ENCODE results near the gene CCDC89.
"Not testable (repeated sequence)": the region's sequence is repeated elsewhere in the genome, so short reads cannot be mapped to it uniquely, and the experiment has no call there.

CCDC89 gene

GRCh38 chr11:85663753-85664614, 22.0 kb downstream of the CCDC89 start:
- Histone ChIP-seq H3K27ac (ENCODE audit: low read depth, low read length) (peak overlapping the region; percentile 93), H3K36me3 (ENCODE audit: insufficient read depth, low read length) (peaks cover 23% of the 10 kb centered on the region), H3K4me1 (ENCODE audit: insufficient read depth, low read length) (peaks cover 46% of the 10 kb centered on the region), H3K9ac (ENCODE audit: low read length) (peak overlapping the region; percentile 69), H3K4me3 (ENCODE audit: low read depth in 1 of 2, low read length in 2 of 2) (peak overlapping the region; percentile 77 to 82), H3K27me3 (ENCODE audit: control insufficient read depth in 1 of 2, insufficient read depth in 2 of 2, low read length in 2 of 2) (no peaks in the 10 kb centered on the region), H3K9me3 (ENCODE audit: low read length) (no peaks in the 10 kb centered on the region)

- peak overlapping the region; percentile 93 for H3K27ac ChIP-seq (ENCODE audit: low read depth, low read length)
- H3K27me3 ChIP-seq (ENCODE audit: control insufficient read depth in 1 of 2, insufficient read depth in 2 of 2, low read length in 2 of 2), result no peaks in the 10 kb centered on the region
- peaks cover 23% of the 10 kb centered on the region for H3K36me3 ChIP-seq (ENCODE audit: insufficient read depth, low read length)
- H3K4me3 ChIP-seq (ENCODE audit: low read depth in 1 of 2, low read length in 2 of 2), result peak overlapping the region; percentile 77 to 82
- no peaks in the 10 kb centered on the region for H3K9me3 ChIP-seq (ENCODE audit: low read length)
- peak overlapping the region; percentile 69 for H3K9ac ChIP-seq (ENCODE audit: low read length)
- peaks cover 53% of the 10 kb centered on the region for H3K4me1 ChIP-seq (ENCODE audit: insufficient read depth, low read length)
Observed at GRCh38 chr11:85663080-85663752, 22.8 kb downstream of the CCDC89 start.

DNA sequence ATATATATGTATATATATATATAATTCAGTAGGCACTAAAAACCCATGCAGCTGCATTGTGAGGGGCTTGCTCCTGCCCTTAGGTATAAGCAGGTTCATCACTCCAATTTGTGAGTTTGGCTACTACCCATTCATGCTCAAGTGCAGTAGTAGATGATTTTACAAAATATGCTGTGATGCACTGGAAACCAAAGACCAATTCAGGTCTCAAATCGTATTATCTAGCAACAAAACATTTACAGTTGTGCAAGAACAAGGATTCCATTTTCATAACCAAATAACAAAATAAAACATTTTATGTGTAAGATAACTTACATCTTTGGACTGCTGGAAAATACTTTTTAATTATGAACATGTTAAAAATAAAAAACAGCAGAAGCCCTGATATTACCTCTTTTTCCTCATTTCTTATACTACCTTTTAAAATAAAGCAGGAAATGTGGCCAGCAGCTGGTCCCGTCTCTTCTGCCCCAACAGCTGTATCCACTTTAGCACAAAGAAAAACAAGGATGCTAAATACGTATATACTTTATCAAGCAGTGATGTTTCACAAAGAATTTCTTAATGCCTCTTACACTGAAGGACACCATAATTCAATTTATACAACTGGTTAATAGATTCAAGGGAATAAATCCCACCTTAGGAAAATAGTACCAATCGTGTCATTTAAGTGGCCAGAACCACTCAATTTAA, 23.9 kb downstream of the CCDC89 start:
- H3K9me3 ChIP-seq (ENCODE audit: low read length), result no peaks in the 10 kb centered on the region
- H3K27ac ChIP-seq (ENCODE audit: low read depth, low read length), result no peak overlapping the region
- peaks cover 60% of the 10 kb centered on the region for H3K4me1 ChIP-seq (ENCODE audit: insufficient read depth, low read length)
- H3K27me3 ChIP-seq (ENCODE audit: control insufficient read depth in 1 of 2, insufficient read depth in 2 of 2, low read length in 2 of 2), result no peaks in the 10 kb centered on the region
- H3K36me3 ChIP-seq (ENCODE audit: insufficient read depth, low read length), result peaks cover 29% of the 10 kb centered on the region
- H3K4me3 ChIP-seq (ENCODE audit: low read depth in 1 of 2, low read length in 2 of 2), result peak overlapping the region in 1 of 2 donors; percentile 32
- peak overlapping the region; percentile 39 for H3K9ac ChIP-seq (ENCODE audit: low read length)

DNA sequence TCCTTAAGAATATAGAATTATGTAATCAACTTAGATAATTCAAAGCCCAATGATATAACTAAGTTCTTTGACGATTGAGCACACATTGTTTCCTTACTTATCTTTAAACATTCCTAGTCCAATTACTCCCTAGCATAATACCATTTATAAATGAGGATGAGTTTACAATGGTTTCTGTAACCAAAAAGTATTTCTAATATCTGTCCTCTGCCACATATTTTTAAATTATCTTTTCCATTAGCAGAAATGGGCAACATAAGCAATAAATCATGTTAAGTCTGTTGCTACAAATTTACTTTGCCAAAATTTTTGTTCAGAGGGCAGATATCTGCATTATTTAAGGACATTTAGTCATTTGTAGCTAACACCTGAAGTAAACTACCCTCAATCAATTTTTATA, 27.8 kb downstream of the CCDC89 start:
- no peak overlapping the region for H3K4me3 ChIP-seq (ENCODE audit: low read depth in 1 of 2, low read length in 2 of 2)
- H3K4me1 ChIP-seq (ENCODE audit: insufficient read depth, low read length), result peaks cover 51% of the 10 kb centered on the region

GRCh38 chr11:85656777-85657176, 29.2 kb downstream of the CCDC89 start:
- no peak overlapping the region for H3K9ac ChIP-seq (ENCODE audit: low read length)
- H3K27me3 ChIP-seq (ENCODE audit: control insufficient read depth in 1 of 2, insufficient read depth in 2 of 2, low read length in 2 of 2), result no peaks in the 10 kb centered on the region
- H3K4me3 ChIP-seq (ENCODE audit: low read depth in 1 of 2, low read length in 2 of 2), result no peak overlapping the region
- no peaks in the 10 kb centered on the region for H3K9me3 ChIP-seq (ENCODE audit: low read length)
- peaks cover 40% of the 10 kb centered on the region for H3K4me1 ChIP-seq (ENCODE audit: insufficient read depth, low read length)
- peaks cover 29% of the 10 kb centered on the region for H3K36me3 ChIP-seq (ENCODE audit: insufficient read depth, low read length)
- H3K27ac ChIP-seq (ENCODE audit: low read depth, low read length), result no peak overlapping the region

More for the DNA sequence above, 27.8 kb downstream of the CCDC89 start:
- H3K36me3 ChIP-seq (ENCODE audit: insufficient read depth, low read length), result peaks cover 34% of the 10 kb centered on the region
- H3K9ac ChIP-seq (ENCODE audit: low read length), result no peak overlapping the region
- H3K27me3 ChIP-seq (ENCODE audit: control insufficient read depth in 1 of 2, insufficient read depth in 2 of 2, low read length in 2 of 2), result no peaks in the 10 kb centered on the region
- no peak overlapping the region for H3K27ac ChIP-seq (ENCODE audit: low read depth, low read length)
- no peaks in the 10 kb centered on the region for H3K9me3 ChIP-seq (ENCODE audit: low read length)

DNA sequence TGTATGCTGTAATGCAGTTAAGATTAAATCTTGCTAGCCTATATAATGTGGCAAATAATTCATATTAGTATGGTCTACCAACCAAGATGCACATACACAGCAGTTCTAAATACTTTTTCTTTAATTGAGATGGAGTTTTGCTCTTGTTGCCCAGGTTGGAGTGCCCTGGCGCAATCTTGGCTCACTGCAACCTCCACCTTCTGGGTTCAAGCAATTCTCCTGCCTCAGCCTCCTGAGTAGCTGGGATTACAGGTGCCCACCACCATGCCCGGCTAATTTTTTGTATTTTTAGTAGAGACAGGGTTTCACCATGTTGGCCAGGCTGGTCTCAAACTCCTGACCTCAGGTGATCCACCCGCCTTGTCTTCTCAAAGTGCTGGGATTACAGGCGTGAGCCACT, 31.7 kb downstream of the CCDC89 start:
- H3K4me3 ChIP-seq (ENCODE audit: low read depth in 1 of 2, low read length in 2 of 2); H3K27ac ChIP-seq (ENCODE audit: low read depth, low read length); H3K9me3 ChIP-seq (ENCODE audit: low read length); H3K27me3 ChIP-seq (ENCODE audit: control insufficient read depth in 1 of 2, insufficient read depth in 2 of 2, low read length in 2 of 2); H3K9ac ChIP-seq (ENCODE audit: low read length): not testable (repeated sequence)
- H3K36me3 ChIP-seq (ENCODE audit: insufficient read depth, low read length), result peaks cover 22% of the 10 kb centered on the region
- peaks cover 21% of the 10 kb centered on the region for H3K4me1 ChIP-seq (ENCODE audit: insufficient read depth, low read length)

- Histone ChIP-seq H3K4me3 (ENCODE audit: low read depth in 1 of 2, low read length in 2 of 2) (no peak overlapping the region), H3K4me1 (ENCODE audit: insufficient read depth, low read length) (peaks cover 18% of the 10 kb centered on the region), H3K9ac (ENCODE audit: low read length) (no peak overlapping the region), H3K9me3 (ENCODE audit: low read length) (no peaks in the 10 kb centered on the region), H3K27me3 (ENCODE audit: control insufficient read depth in 1 of 2, insufficient read depth in 2 of 2, low read length in 2 of 2) (no peaks in the 10 kb centered on the region), H3K27ac (ENCODE audit: low read depth, low read length) (no peak overlapping the region), H3K36me3 (ENCODE audit: insufficient read depth, low read length) (peaks cover 22% of the 10 kb centered on the region)
Observed at GRCh38 chr11:85652786-85653447, 33.1 kb downstream of the CCDC89 start.

DNA sequence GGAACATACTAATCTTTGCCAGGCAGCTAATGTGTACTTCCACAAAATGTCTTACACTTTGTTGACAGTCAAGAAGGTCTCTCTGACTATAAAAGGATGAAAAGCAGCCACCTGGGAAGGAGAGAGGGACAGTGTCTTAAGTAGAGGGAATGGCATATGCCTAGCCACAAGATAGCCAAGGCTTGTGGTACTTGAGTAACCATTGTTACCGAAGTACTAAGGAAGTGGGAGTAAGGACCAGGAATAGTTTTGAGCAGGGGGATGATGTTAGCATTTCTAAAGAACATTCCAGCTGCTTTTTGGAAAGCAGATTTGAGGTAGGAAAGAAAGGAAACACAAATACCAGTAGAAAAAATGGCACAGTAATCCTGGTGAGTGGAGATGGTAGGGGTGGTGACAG, 34.9 kb downstream of the CCDC89 start:
- H3K27ac ChIP-seq (ENCODE audit: low read depth, low read length), result no peak overlapping the region
- peaks cover 15% of the 10 kb centered on the region for H3K36me3 ChIP-seq (ENCODE audit: insufficient read depth, low read length)
- peaks cover 21% of the 10 kb centered on the region for H3K4me1 ChIP-seq (ENCODE audit: insufficient read depth, low read length)
- no peak overlapping the region for H3K4me3 ChIP-seq (ENCODE audit: low read depth in 1 of 2, low read length in 2 of 2)
- no peaks in the 10 kb centered on the region for H3K9me3 ChIP-seq (ENCODE audit: low read length)
- H3K9ac ChIP-seq (ENCODE audit: low read length), result no peak overlapping the region
- no peaks in the 10 kb centered on the region for H3K27me3 ChIP-seq (ENCODE audit: control insufficient read depth in 1 of 2, insufficient read depth in 2 of 2, low read length in 2 of 2)

DNA sequence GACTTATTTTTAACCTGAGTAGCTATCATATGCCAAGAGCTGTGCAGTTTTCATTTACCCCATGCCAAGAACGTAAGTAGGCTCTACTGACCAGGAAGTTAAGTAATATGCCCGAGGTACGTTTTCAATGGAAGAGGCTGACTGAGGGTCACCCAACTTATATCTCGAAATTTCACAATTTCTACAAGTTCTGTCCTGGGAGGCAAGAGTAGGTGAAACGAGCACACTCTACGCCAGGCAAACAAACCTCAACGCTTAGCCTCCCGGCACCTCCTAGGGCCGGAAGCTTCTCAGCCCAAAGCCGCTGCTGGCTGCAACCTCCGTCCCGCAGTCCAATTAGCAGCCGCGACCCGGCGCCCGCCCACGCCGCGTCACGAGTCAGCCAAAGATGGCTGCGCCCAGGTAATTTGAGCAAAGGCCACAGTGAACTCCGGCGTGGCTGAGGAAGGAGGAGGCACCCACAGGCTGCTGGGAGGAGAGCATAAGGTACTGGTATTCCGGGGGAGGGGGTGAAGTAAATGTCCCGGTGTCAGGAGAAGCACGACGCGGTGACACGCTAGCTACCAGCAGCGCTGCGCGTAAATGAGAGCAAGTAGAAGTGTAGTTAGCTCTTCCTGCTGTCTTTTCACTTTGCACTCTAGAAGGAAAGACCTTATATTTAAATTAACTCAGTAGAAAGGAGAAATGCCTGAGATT, 38.2 kb downstream of the CCDC89 start, which contains the start of gene TMEM126A:
Gene TMEM126A (plus strand): TSS at position 364 of the 696 bp plus-strand sequence. CDS start 2,289 bp downstream, outside the sequence.
- Histone ChIP-seq H3K4me3 (ENCODE audit: low read depth in 1 of 2, low read length in 2 of 2) (peak within 1 kb of the TSS; percentile 71 to 83), H3K4me1 (ENCODE audit: insufficient read depth, low read length) (peaks cover 21% of the 10 kb centered on the region), H3K9me3 (ENCODE audit: low read length) (no peaks in the 10 kb centered on the region), H3K27me3 (ENCODE audit: control insufficient read depth in 1 of 2, insufficient read depth in 2 of 2, low read length in 2 of 2) (no peaks in the 10 kb centered on the region), H3K27ac (ENCODE audit: low read depth, low read length) (peak within 1 kb of the TSS; percentile 54), H3K36me3 (ENCODE audit: insufficient read depth, low read length) (peaks cover 7% of the 10 kb centered on the region), H3K9ac (ENCODE audit: low read length) (peak within 1 kb of the TSS; percentile 76)

- Histone ChIP-seq H3K27me3 (ENCODE audit: control insufficient read depth in 1 of 2, insufficient read depth in 2 of 2, low read length in 2 of 2) (no peaks in the 10 kb centered on the region), H3K9ac (ENCODE audit: low read length) (peak overlapping the region; percentile 76), H3K4me3 (ENCODE audit: low read depth in 1 of 2, low read length in 2 of 2) (peak overlapping the region; percentile 71 to 83), H3K4me1 (ENCODE audit: insufficient read depth, low read length) (peaks cover 21% of the 10 kb centered on the region), H3K9me3 (ENCODE audit: low read length) (no peaks in the 10 kb centered on the region), H3K36me3 (ENCODE audit: insufficient read depth, low read length) (peaks cover 7% of the 10 kb centered on the region), H3K27ac (ENCODE audit: low read depth, low read length) (peak overlapping the region; percentile 54)
Observed at GRCh38 chr11:85647078-85647477, 38.9 kb downstream of the CCDC89 start.
